ENCODE measurements around the gene SERPINB8. TPM values are rescaled to one million over a fixed set of nuclear protein-coding genes. Genes with fewer than 3 reads are reported as not detected.
"Not testable (repeated sequence)": the region's sequence is repeated elsewhere in the genome, so short reads cannot be mapped to it uniquely, and the experiment has no call there.

The SERPINB8 gene
- 1.1 TPM for total RNA-seq

- peak; percentile 92 for DNase-seq
Measured at GRCh38 chr18:63969942-63970808, at the start of gene SERPINB8. TSS of gene SERPINB8 (plus strand) at chr18:63970081. CDS start at chr18:63978309, 8,228 bp downstream.

- no peak for DNase-seq
Measured at GRCh38 chr18:63922049-63922448, 47.8 kb upstream of the SERPINB8 start.

GRCh38 chr18:63924551-63924950 lies 45.3 kb upstream of the SERPINB8 start:
- DNase-seq = no peak

GRCh38 chr18:63928331-63928730 lies 41.5 kb upstream of the SERPINB8 start:
- DNase-seq = no peak

- DNase-seq = not testable (repeated sequence)
Measured at GRCh38 chr18:63929369-63929768, 40.5 kb upstream of the SERPINB8 start.

- no peak for DNase-seq
Measured at GRCh38 chr18:63930773-63931354, 39.0 kb upstream of the SERPINB8 start.

- DNase-seq = peak; percentile 47
Measured at GRCh38 chr18:63936156-63936931, 33.5 kb upstream of the SERPINB8 start.

- no peak for DNase-seq
Measured at GRCh38 chr18:63936932-63937393, 32.9 kb upstream of the SERPINB8 start.

GRCh38 chr18:63940008-63940407 lies 29.9 kb upstream of the SERPINB8 start:
- DNase-seq = no peak

- not testable (repeated sequence) for DNase-seq
Measured at GRCh38 chr18:63940543-63941050, 29.3 kb upstream of the SERPINB8 start.

- no peak for DNase-seq
Measured at GRCh38 chr18:63947051-63947790, 22.7 kb upstream of the SERPINB8 start.

- DNase-seq = no peak
Measured at GRCh38 chr18:63949068-63949737, 20.7 kb upstream of the SERPINB8 start, which contains the start of gene HMSD. TSS of gene HMSD (plus strand) at chr18:63949301. CDS start at chr18:63953456, 4,155 bp downstream.

GRCh38 chr18:63951302-63951705 lies 18.6 kb upstream of the SERPINB8 start:
- DNase-seq = no peak

- no peak for DNase-seq
Measured at GRCh38 chr18:63953811-63954210, 16.1 kb upstream of the SERPINB8 start.

GRCh38 chr18:63956755-63957154 lies 13.1 kb upstream of the SERPINB8 start:
- no peak for DNase-seq

- no peak for DNase-seq
Measured at GRCh38 chr18:63960891-63961290, 9.0 kb upstream of the SERPINB8 start.

- DNase-seq = no peak
Measured at GRCh38 chr18:63961435-63961980, 8.4 kb upstream of the SERPINB8 start.

- DNase-seq = no peak
Measured at GRCh38 chr18:63962137-63962536, 7.7 kb upstream of the SERPINB8 start.

GRCh38 chr18:63963615-63964256 lies 6.1 kb upstream of the SERPINB8 start:
- DNase-seq = no peak

GRCh38 chr18:63964908-63965307 lies 5.0 kb upstream of the SERPINB8 start:
- no peak for DNase-seq
